UCSD-AML1 (cell line): ENCODE measurements around the gene CYSTM1.
A peak's percentile ranks its signal among the peaks of the same experiment; 100 is the strongest.

Experiments used
- DNase-seq: peaks from one replicate; lab custom pipeline; 2025; ENCODE audit not compliant: unreplicated experiment; lab: John Stamatoyannopoulos, UW

CYSTM1 gene

GRCh38 chr5:140232731-140233130 lies 57.7 kb downstream of the CYSTM1 start:
- no peak for DNase-seq

- no peak for DNase-seq
Measured at GRCh38 chr5:140234377-140234989, 59.5 kb downstream of the CYSTM1 start.

- no peak for DNase-seq
Measured at GRCh38 chr5:140235791-140236551, 61.0 kb downstream of the CYSTM1 start.

GRCh38 chr5:140236891-140237598 lies 62.1 kb downstream of the CYSTM1 start:
- no peak for DNase-seq

- no peak for DNase-seq
Measured at GRCh38 chr5:140238756-140239155, 63.8 kb downstream of the CYSTM1 start.

GRCh38 chr5:140239461-140239860 lies 64.5 kb downstream of the CYSTM1 start:
- DNase-seq, result no peak

- DNase-seq, result peak; percentile 62
Measured at GRCh38 chr5:140239939-140240700, 65.1 kb downstream of the CYSTM1 start.

- DNase-seq, result no peak
Measured at GRCh38 chr5:140240987-140241706, 66.2 kb downstream of the CYSTM1 start.

- no peak for DNase-seq
Measured at GRCh38 chr5:140242099-140242498, 67.1 kb downstream of the CYSTM1 start.

- no peak for DNase-seq
Measured at GRCh38 chr5:140242890-140243585, 68.0 kb downstream of the CYSTM1 start.

GRCh38 chr5:140243706-140244250 lies 68.8 kb downstream of the CYSTM1 start:
- DNase-seq, result no peak

GRCh38 chr5:140244525-140245025 lies 69.6 kb downstream of the CYSTM1 start:
- peak; percentile 88 for DNase-seq

- DNase-seq, result peak; percentile 42
Measured at GRCh38 chr5:140245341-140245740, 70.4 kb downstream of the CYSTM1 start.

- DNase-seq, result no peak
Measured at GRCh38 chr5:140245926-140246325, 70.9 kb downstream of the CYSTM1 start.

GRCh38 chr5:140246378-140247122 lies 71.6 kb downstream of the CYSTM1 start:
- no peak for DNase-seq

GRCh38 chr5:140248414-140248813 lies 73.4 kb downstream of the CYSTM1 start:
- DNase-seq, result no peak

GRCh38 chr5:140249536-140249935 lies 74.5 kb downstream of the CYSTM1 start:
- no peak for DNase-seq

- DNase-seq, result no peak
Measured at GRCh38 chr5:140250386-140250785, 75.4 kb downstream of the CYSTM1 start.

- peak; percentile 77 for DNase-seq
Measured at GRCh38 chr5:140251527-140251973, 76.6 kb downstream of the CYSTM1 start.
